GM12878 (cell line): ENCODE results near the gene ASXL2. TPM values are rescaled to one million over a fixed set of nuclear protein-coding genes. Genes with fewer than 3 reads are reported as not detected.

Experiments
- ATAC-seq: fragments of 200-7000 bp; cut with Tn5 transposase; 3 replicates; pipeline ENCODE4 v1.9.1; 2020; ENCODE audit warnings: mild to moderate bottlenecking, moderate library complexity
- BruUV-seq: library from RNA; stranded (reverse); fragments of 400-500 nt; replicated peaks from 2 replicates; lab custom pipeline; 2021; lab: Mats Ljungman, UMichigan
- CTCF ChIA-PET: fragments of 300-600 bp; sonication (Branson Sonifier 250); formaldehyde crosslinking; extraction: SDS; loops from one replicate; lab custom pipeline; 2021; ENCODE audit warnings: inconsistent platforms; lab: Yijun Ruan, JAX
- POLR2A ChIA-PET: fragments of 350-600 bp; formaldehyde crosslinking; extraction: SDS; loops from one replicate; lab custom pipeline; 2021; ENCODE audit warnings: inconsistent platforms; lab: Charles Lee
- RAD21 ChIA-PET: fragments of 300-600 bp; sonication (Branson Sonifier 250); formaldehyde crosslinking; loops from one replicate; lab custom pipeline; 2023; ENCODE audit warnings: antibody characterized with exemption; ENCODE audit not compliant: unreplicated experiment; lab: Charles Lee
- SMC1A ChIA-PET: fragments of 300-600 bp; sonication (Branson Sonifier 250); formaldehyde crosslinking; loops from one replicate; lab custom pipeline; 2023; ENCODE audit not compliant: unreplicated experiment, uncharacterized antibody; lab: Charles Lee
- DNase-seq: peaks from one replicate; pipeline ENCODE4 v3.0.0-alpha.2; 2011; ENCODE audit warnings: low read depth, low spot score
- FAIRE-seq: peaks from 3 replicates; lab custom pipeline; 2011; peaks lifted over from hg19 to GRCh38; lab: Jason Lieb, UNC
- H2AFZ ChIP-seq: 2 replicates; pipeline ENCODE4 v1.6.0; 2011; ENCODE audit warnings: low read depth, low read length, control low read depth; ENCODE audit not compliant: control insufficient read depth
- H3K27ac ChIP-seq: 2 replicates; pipeline ENCODE4 v1.5.1; 2011; ENCODE audit warnings: control low read depth; ENCODE audit not compliant: control insufficient read depth, insufficient read depth
- H3K27me3 ChIP-seq, 2 experiments: replicated peaks in 1 of 2; 2 replicates each; pipeline versions ENCODE4 v1.6.0 to v1.6.1; 2011; ENCODE audit warnings: low read length in 1 of 2; ENCODE audit not compliant: control insufficient read depth in 2 of 2, insufficient read depth in 2 of 2
- H3K36me3 ChIP-seq, 2 experiments: 2 replicates each; pipeline ENCODE4 v1.5.1; 2011; ENCODE audit warnings: low read length in 1 of 2; ENCODE audit not compliant: control insufficient read depth in 2 of 2, insufficient read depth in 2 of 2
- H3K4me1 ChIP-seq: 2 replicates; pipeline ENCODE4 v1.6.1; 2011; ENCODE audit warnings: mild to moderate bottlenecking, low read length, moderate library complexity, mixed read lengths; ENCODE audit not compliant: control insufficient read depth, insufficient read depth
- H3K4me2 ChIP-seq: 2 replicates; pipeline ENCODE4 v1.6.0; 2011; ENCODE audit warnings: control low read depth; ENCODE audit not compliant: control insufficient read depth, insufficient read depth
- H3K4me3 ChIP-seq: fragments of 200-600 bp; sonication (generic); 2 replicates; pipeline ENCODE4 v1.5.1; 2016
- H3K79me2 ChIP-seq: 2 replicates; pipeline ENCODE4 v1.6.0; 2011; ENCODE audit warnings: low read length; ENCODE audit not compliant: control insufficient read depth, insufficient read depth
- H3K9ac ChIP-seq: 2 replicates; pipeline ENCODE4 v1.8.0; 2011; ENCODE audit warnings: low read length, control low read depth, mixed read lengths; ENCODE audit not compliant: control insufficient read depth, insufficient read depth
- H3K9me3 ChIP-seq: replicated peaks from 3 replicates; pipeline ENCODE4 v1.5.1; 2011; ENCODE audit warnings: mild to moderate bottlenecking, low read length; ENCODE audit not compliant: control insufficient read depth, insufficient read depth
- H4K20me1 ChIP-seq: 2 replicates; pipeline ENCODE4 v1.6.0; 2011; ENCODE audit not compliant: control insufficient read depth, insufficient read depth
- CHD2 ChIP-seq: IDR thresholded peaks from 2 replicates; pipeline ENCODE4 v1.6.1; 2011; ENCODE audit warnings: low read depth, low read length, improper control_type of control experiment, borderline replicate concordance
- EED ChIP-seq: sonication (generic); IDR thresholded peaks from 2 replicates; pipeline ENCODE4 v1.6.1; 2016; ENCODE audit warnings: antibody characterized with exemption, low read depth
- FOXM1 ChIP-seq: IDR thresholded peaks from 2 replicates; pipeline ENCODE4 v1.6.1; 2012; ENCODE audit warnings: low read depth, mild to moderate bottlenecking, inconsistent platforms, low read length, moderate library complexity
- HDAC6 ChIP-seq: fragments of 200-600 bp; sonication (generic); IDR thresholded peaks from one replicate; pipeline ENCODE4 v1.8.0; 2017; ENCODE audit warnings: antibody characterized with exemption; ENCODE audit not compliant: unreplicated experiment
- IKZF1 ChIP-seq: fragments of 450-650 bp; conservative IDR thresholded peaks from 2 replicates; pipeline ENCODE4 v1.6.1; 2017; ENCODE audit warnings: antibody characterized with exemption, mild to moderate bottlenecking
- NFYB ChIP-seq: IDR thresholded peaks from 2 replicates; pipeline ENCODE4 v1.6.1; 2011; ENCODE audit warnings: low read depth, mild to moderate bottlenecking, low read length, improper control_type of control experiment, moderate library complexity; ENCODE audit not compliant: insufficient read depth
- RBBP5 ChIP-seq: fragments of 200-600 bp; sonication (generic); conservative IDR thresholded peaks from 2 replicates; pipeline ENCODE4 v1.6.1; 2016
- SMAD5 ChIP-seq: IDR thresholded peaks from 2 replicates; pipeline ENCODE4 v1.6.1; 2016; ENCODE audit warnings: antibody characterized with exemption, low read depth
- SPI1 ChIP-seq: IDR thresholded peaks from 2 replicates; pipeline ENCODE4 v1.6.1; 2011; ENCODE audit warnings: low read depth, mild to moderate bottlenecking, low read length, moderate library complexity, borderline replicate concordance; ENCODE audit not compliant: insufficient read depth
- WGBS: methylation state at CpG from one replicate; pipeline ENCODE4 v1.1.6; 2016; ENCODE audit warnings: low lambda C conversion rate; ENCODE audit not compliant: insufficient replicate concordance, insufficient coverage; ENCODE audit errors: missing lambda C conversion rate; 5-methylcytosine and 5-hydroxymethylcytosine counted together
- in situ Hi-C: fragments of 300-500 bp; cut with MboI; formaldehyde crosslinking; loops from 9 replicates; pipeline ENCODE4 v1.14.3; 2018; ENCODE audit warnings: mixed read lengths
- intact Hi-C: fragments of 100-400 bp; cut with micrococcal nuclease; formaldehyde crosslinking; loops from one replicate; pipeline ENCODE4 v1.14.2; 2022; ENCODE audit not compliant: unreplicated experiment
- polyA plus RNA-seq, 11 experiments: library from polyadenylated mRNA; depleted of rRNA in 4 of 11; unstranded in 6 of 11; stranded (reverse) in 5 of 11; fragments of >200 nt; fragmentation: Nextera tagmentation in 4 of 11; fragmentation: Illumina TruSeq in 1 of 11; extraction: Ambion mirVana in 4 of 11; extraction: Trizol in 1 of 11; gene quantifications; 1 replicate in 1 of 11; 2 replicates in 10 of 11; pipeline versions ENCODE4 v1.2.1 to v1.2.3, GENCODE V29; 2011 to 2016; ENCODE audit warnings: inconsistent platforms in 2 of 11, missing spikeins in 2 of 11, low read depth in 1 of 11
- total RNA-seq, 4 experiments: library from RNA; depleted of rRNA in 3 of 4; stranded (reverse); fragments of >200 nt in 3 of 4; fragmentation: Illumina TruSeq in 1 of 4; extraction: Trizol in 1 of 4; gene quantifications; 2 replicates each; pipeline versions ENCODE4 v1.2.1 to v1.2.3, GENCODE V29; 2013 to 2021
- TF ChIP-seq, protein P1 (sequence below): fragments of 450-650 bp; IDR thresholded peaks from 2 replicates; pipeline ENCODE4 v1.6.1; 2018; ENCODE audit warnings: mild to moderate bottlenecking, low read depth, moderate library complexity; ENCODE audit not compliant: partially characterized antibody
- TF ChIP-seq, protein P2 (sequence below), 3 experiments: IDR thresholded peaks in 2 of 3; conservative IDR thresholded peaks in 1 of 3; 2 replicates each; pipeline ENCODE4 v1.5.1; 2011; ENCODE audit warnings: low read depth in 3 of 3, low read length in 3 of 3, mild to moderate bottlenecking in 3 of 3, control low read depth in 2 of 3, moderate library complexity in 2 of 3, inconsistent platforms in 1 of 3, mixed read lengths in 1 of 3; ENCODE audit not compliant: control insufficient read depth in 2 of 3, insufficient read depth in 1 of 3; ENCODE audit errors: extremely low read depth in 1 of 3

The ASXL2 gene
- total and polyA plus RNA-seq, 10 of the 15 experiments (the other 5 are each of a cell fraction or from before 2014, with no cell fraction given): 1.3 to 17.7 (median 5.5) TPM

DNA sequence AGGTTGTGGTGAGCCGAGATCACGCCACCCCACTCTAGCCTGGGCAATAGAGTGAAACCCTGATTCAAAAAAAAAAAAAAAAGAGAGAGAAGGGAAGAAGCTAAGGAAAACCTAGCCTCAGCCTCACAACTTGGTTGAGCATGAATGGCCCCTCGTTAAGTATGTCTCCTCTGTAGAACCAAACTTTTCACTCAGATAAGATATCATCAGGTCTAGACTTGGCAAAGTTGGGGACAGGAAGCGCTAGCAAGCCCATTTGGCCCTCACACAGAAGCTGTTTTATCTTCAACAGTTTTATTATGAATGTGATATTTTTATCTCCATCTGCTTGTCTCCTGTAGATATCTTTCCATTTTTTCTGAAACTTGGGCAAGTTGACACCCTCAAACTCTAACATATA is 3.5 kb upstream of the ASXL2 start:
- no peak overlapping the region for H2AFZ ChIP-seq
- POLR2A ChIA-PET: interaction anchor here (0.6 kb wide), 2 partner anchors 136 to 152 kb away, joined by 3 to 4 read pairs; partner anchors contain the start of gene RAB10
- 44% methylated on average over 2 of the region's 4 CpGs for WGBS
- DNase-seq (no peak), ATAC-seq (no peak), FAIRE-seq (no peak)
- no peak overlapping the region for H3K4me2 ChIP-seq
- CTCF ChIA-PET: no interaction called here
- H3K4me3 ChIP-seq: no peak overlapping the region
- H4K20me1 ChIP-seq: no peaks in the 10 kb centered on the region
- SMC1A ChIA-PET: interaction anchor here (0.7 kb wide), 1 partner anchor 30 kb away, joined by 3 read pairs; no protein-coding TSS in a partner anchor
- H3K4me1 ChIP-seq: peaks cover 5% of the 10 kb centered on the region
- TF ChIP-seq CHD2 (no peak), IKZF1 (no peak), NFYB (no peak), EED (no peak), RBBP5 (no peak), SMAD5 (no peak), SPI1 (no peak), FOXM1 (no peak), HDAC6 (no peak)
- TF ChIP-seq, protein P1, sequence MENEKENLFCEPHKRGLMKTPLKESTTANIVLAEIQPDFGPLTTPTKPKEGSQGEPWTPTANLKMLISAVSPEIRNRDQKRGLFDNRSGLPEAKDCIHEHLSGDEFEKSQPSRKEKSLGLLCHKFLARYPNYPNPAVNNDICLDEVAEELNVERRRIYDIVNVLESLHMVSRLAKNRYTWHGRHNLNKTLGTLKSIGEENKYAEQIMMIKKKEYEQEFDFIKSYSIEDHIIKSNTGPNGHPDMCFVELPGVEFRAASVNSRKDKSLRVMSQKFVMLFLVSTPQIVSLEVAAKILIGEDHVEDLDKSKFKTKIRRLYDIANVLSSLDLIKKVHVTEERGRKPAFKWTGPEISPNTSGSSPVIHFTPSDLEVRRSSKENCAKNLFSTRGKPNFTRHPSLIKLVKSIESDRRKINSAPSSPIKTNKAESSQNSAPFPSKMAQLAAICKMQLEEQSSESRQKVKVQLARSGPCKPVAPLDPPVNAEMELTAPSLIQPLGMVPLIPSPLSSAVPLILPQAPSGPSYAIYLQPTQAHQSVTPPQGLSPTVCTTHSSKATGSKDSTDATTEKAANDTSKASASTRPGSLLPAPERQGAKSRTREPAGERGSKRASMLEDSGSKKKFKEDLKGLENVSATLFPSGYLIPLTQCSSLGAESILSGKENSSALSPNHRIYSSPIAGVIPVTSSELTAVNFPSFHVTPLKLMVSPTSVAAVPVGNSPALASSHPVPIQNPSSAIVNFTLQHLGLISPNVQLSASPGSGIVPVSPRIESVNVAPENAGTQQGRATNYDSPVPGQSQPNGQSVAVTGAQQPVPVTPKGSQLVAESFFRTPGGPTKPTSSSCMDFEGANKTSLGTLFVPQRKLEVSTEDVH: no peak
- TF ChIP-seq, protein P2, sequence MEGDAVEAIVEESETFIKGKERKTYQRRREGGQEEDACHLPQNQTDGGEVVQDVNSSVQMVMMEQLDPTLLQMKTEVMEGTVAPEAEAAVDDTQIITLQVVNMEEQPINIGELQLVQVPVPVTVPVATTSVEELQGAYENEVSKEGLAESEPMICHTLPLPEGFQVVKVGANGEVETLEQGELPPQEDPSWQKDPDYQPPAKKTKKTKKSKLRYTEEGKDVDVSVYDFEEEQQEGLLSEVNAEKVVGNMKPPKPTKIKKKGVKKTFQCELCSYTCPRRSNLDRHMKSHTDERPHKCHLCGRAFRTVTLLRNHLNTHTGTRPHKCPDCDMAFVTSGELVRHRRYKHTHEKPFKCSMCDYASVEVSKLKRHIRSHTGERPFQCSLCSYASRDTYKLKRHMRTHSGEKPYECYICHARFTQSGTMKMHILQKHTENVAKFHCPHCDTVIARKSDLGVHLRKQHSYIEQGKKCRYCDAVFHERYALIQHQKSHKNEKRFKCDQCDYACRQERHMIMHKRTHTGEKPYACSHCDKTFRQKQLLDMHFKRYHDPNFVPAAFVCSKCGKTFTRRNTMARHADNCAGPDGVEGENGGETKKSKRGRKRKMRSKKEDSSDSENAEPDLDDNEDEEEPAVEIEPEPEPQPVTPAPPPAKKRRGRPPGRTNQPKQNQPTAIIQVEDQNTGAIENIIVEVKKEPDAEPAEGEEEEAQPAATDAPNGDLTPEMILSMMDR (IDR thresholded peaks at IDR 0.05 in 2 of 3, conservative IDR thresholded peaks at IDR 0.05 in 1 of 3; ENCODE audit: control insufficient read depth in 2 of 3, extremely low read depth in 1 of 3, insufficient read depth in 1 of 3, low read depth in 3 of 3, low read length in 3 of 3): no peak
- intact Hi-C loops: no loop called here
- no peak overlapping the region for H3K9ac ChIP-seq
- no peaks in the 10 kb centered on the region for H3K27me3 ChIP-seq
- in situ Hi-C loops: no loop called here
- BruUV-seq: no TSS peak
- no peak overlapping the region for H3K27ac ChIP-seq
- H3K36me3 ChIP-seq: no peaks in the 10 kb centered on the region
- RAD21 ChIA-PET: no interaction called here
- peaks cover 12% of the 10 kb centered on the region for H3K79me2 ChIP-seq
- no peaks in the 10 kb centered on the region; the same call in 2 of the 3 replicates for H3K9me3 ChIP-seq
